Body of pancreas (tissue), 4 donors: ENCODE results near the gene SH2D4B. TPM values are rescaled to one million over a fixed set of nuclear protein-coding genes. Genes with fewer than 3 reads are reported as not detected.

Source experiments
- ATAC-seq: fragments of 150-250 bp; one replicate; pipeline ENCODE4 v1.9.1; 2016
- DNase-seq, 4 donors: peaks; one replicate each; pipeline ENCODE4 v3.0.0-alpha.2; 2019
- H3K27ac ChIP-seq, 4 donors: fragments of 200-600 bp; sonication (generic); 1 replicate in 3 of 4; 2 replicates in 1 of 4; pipeline versions ENCODE4 v1.5.1 to v1.6.1; 2016 to 2019; ENCODE audit warnings: mild to moderate bottlenecking in 1 of 4, mixed read lengths in 1 of 4, moderate library complexity in 1 of 4
- H3K27me3 ChIP-seq, 2 donors: fragments of 200-600 bp; sonication (generic); one replicate each; pipeline ENCODE4 v1.6.0; 2016; ENCODE audit warnings: mild to moderate bottlenecking in 1 of 2
- H3K36me3 ChIP-seq, 2 donors: fragments of 200-600 bp; sonication (generic); replicated peaks in 1 of 2; 2 replicates each; pipeline ENCODE4 v1.5.1; 2016; ENCODE audit warnings: low read depth in 2 of 2; ENCODE audit not compliant: insufficient read depth in 1 of 2
- H3K4me1 ChIP-seq: fragments of 200-600 bp; sonication (generic); one replicate; pipeline ENCODE4 v1.6.0; 2016
- H3K4me3 ChIP-seq, 2 donors: fragments of 200-600 bp; sonication (generic); 1 replicate in 1 of 2; 2 replicates in 1 of 2; pipeline ENCODE4 v1.5.1; 2016 to 2019
- H3K9me3 ChIP-seq, 3 donors: fragments of 200-600 bp; sonication (generic); 1 replicate in 2 of 3; 2 replicates in 1 of 3; pipeline ENCODE4 v1.5.1; 2016
- POLR2A ChIP-seq, 3 donors: fragments of 450-650 bp; IDR thresholded peaks; one replicate each; pipeline ENCODE4 v1.6.1; 2016; ENCODE audit warnings: antibody characterized with exemption in 3 of 3, mild to moderate bottlenecking in 2 of 3
- WGBS, 2 donors: methylation state at CpG; one replicate each; pipeline ENCODE4 v1.1.5; 2017; 5-methylcytosine and 5-hydroxymethylcytosine counted together
- intact Hi-C: fragments of 100-400 bp; cut with DNase I; formaldehyde crosslinking; loops from one replicate; pipeline ENCODE4 v1.15.1; 2023
- total RNA-seq, 2 donors: library from RNA; depleted of rRNA; stranded (reverse); fragments of >200 nt; gene quantifications; one replicate each; pipeline ENCODE4 v1.1.0, GENCODE V29; 2016
- TF ChIP-seq, protein P1 (sequence below), 7 experiments: fragments of 450-650 bp in 4 of 7; fragments of 200-600 bp in 3 of 7; sonication (generic) in 3 of 7; IDR thresholded peaks; one replicate each; pipeline ENCODE4 v1.5.1; 2016 to 2019; ENCODE audit warnings: antibody characterized with exemption in 7 of 7

The SH2D4B gene
- total RNA-seq, 2 donors from 2014 or later, result 0.33 TPM; not detected in 1

DNA sequence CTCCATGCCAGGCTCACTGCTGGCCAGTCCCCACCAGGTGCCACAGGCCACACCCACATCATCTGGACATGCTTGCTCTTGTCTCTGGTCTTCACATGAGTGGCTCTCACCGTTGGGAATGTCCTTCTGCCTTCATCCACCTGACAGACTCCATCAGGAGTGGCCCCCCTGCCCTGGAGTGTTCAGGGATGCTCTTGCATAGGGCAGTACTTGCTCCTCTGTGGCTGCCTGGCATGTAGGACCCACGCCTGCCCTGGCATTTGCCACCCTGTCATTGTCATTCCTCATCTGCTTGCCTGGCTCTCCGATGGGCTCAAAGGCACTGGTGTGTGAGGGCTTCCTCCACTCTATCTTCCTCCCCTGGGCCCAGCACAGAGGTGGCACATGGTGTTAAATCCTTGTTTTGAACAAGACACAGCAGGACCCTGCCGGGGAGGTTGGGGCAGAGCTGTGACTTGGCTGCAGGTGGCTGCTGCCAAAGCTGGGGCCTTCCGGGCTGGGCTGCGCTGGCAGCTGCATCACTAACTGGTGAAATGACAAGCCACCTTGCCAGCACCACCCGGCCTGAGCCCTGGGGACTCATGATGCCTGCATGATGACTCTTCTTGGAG, 1.8 kb downstream of the SH2D4B start:
- Histone ChIP-seq H3K27me3 (no peaks in the 10 kb centered on the region), H3K4me1 (peaks cover 10% of the 10 kb centered on the region), H3K27ac (no peak overlapping the region), H3K9me3 (no peaks in the 10 kb centered on the region), H3K4me3 (no peak overlapping the region), H3K36me3 (no peaks in the 10 kb centered on the region)
- intact Hi-C loops, result no loop called here
- ATAC-seq (no peak), DNase-seq (no peak)
- WGBS, 2 donors, result 67% methylated on average over 4 to 7 of the region's 7 CpGs
- TF ChIP-seq, protein P1, sequence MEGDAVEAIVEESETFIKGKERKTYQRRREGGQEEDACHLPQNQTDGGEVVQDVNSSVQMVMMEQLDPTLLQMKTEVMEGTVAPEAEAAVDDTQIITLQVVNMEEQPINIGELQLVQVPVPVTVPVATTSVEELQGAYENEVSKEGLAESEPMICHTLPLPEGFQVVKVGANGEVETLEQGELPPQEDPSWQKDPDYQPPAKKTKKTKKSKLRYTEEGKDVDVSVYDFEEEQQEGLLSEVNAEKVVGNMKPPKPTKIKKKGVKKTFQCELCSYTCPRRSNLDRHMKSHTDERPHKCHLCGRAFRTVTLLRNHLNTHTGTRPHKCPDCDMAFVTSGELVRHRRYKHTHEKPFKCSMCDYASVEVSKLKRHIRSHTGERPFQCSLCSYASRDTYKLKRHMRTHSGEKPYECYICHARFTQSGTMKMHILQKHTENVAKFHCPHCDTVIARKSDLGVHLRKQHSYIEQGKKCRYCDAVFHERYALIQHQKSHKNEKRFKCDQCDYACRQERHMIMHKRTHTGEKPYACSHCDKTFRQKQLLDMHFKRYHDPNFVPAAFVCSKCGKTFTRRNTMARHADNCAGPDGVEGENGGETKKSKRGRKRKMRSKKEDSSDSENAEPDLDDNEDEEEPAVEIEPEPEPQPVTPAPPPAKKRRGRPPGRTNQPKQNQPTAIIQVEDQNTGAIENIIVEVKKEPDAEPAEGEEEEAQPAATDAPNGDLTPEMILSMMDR (IDR thresholded peaks at IDR 0.05), result no peak
- no peak for TF ChIP-seq POLR2A (IDR thresholded peaks at IDR 0.05)

DNA sequence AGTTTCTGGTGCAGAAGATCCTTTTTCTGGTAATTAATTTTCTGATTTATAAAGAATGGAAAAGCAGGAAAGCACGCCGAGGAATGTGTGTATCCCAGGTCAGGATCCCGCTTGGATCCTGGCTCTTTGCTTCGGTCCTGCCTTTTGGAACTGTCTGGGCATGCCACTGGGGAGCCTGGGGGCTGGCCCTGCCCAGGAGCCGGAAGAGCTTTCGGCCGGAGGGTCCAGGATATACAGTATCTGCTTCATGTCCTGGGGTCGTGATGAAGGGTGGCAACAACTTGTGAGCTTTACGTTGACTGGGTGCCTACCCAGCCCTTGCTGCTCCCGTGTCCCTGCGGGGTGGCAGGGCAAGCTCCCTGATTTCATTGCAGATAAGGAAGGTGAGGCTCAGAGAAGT, 2.4 kb downstream of the SH2D4B start:
- ATAC-seq, result no peak

DNA sequence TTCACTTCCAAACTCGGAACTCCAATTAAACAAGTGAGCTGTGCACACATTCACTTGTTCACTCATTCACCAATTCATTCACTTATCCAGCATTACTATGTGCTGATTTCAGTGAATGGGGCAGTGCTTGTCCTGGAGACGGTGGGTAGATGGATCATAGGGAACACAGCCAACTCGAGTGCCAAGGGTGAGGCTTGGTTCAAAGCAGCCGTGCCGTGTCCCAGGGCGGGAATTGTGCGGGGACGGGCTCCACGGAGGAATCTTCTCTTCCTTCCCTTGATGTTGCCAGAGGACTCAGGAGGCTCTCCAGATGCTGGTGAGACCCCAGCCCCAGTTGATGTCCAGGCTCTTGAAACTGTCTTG, 2.9 kb downstream of the SH2D4B start:
- intact Hi-C loops, result no loop called here
- Histone ChIP-seq H3K27me3 (no peaks in the 10 kb centered on the region), H3K4me3 (no peak overlapping the region), H3K4me1 (peaks cover 6% of the 10 kb centered on the region), H3K27ac (no peak overlapping the region), H3K36me3 (no peaks in the 10 kb centered on the region), H3K9me3 (no peaks in the 10 kb centered on the region)
- ATAC-seq, result no peak
- DNase-seq, result no peak
- TF ChIP-seq, protein P1 (IDR thresholded peaks at IDR 0.05), result no peak
- TF ChIP-seq POLR2A (IDR thresholded peaks at IDR 0.05), result no peak
- 54 to 65% methylated on average over 9 of the region's 9 CpGs for WGBS, 2 donors

More for the DNA sequence above, 2.4 kb downstream of the SH2D4B start:
- Histone ChIP-seq H3K9me3 (no peaks in the 10 kb centered on the region), H3K27ac (no peak overlapping the region), H3K27me3 (no peaks in the 10 kb centered on the region), H3K36me3 (no peaks in the 10 kb centered on the region), H3K4me1 (peaks cover 10% of the 10 kb centered on the region), H3K4me3 (no peak overlapping the region)
- TF ChIP-seq, protein P1 (IDR thresholded peaks at IDR 0.05), result no peak
- DNase-seq, result no peak
- intact Hi-C loops, result no loop called here
- 77 to 80% methylated on average over 9 to 11 of the region's 11 CpGs for whole genome bisulfite sequencing, 2 donors

DNA sequence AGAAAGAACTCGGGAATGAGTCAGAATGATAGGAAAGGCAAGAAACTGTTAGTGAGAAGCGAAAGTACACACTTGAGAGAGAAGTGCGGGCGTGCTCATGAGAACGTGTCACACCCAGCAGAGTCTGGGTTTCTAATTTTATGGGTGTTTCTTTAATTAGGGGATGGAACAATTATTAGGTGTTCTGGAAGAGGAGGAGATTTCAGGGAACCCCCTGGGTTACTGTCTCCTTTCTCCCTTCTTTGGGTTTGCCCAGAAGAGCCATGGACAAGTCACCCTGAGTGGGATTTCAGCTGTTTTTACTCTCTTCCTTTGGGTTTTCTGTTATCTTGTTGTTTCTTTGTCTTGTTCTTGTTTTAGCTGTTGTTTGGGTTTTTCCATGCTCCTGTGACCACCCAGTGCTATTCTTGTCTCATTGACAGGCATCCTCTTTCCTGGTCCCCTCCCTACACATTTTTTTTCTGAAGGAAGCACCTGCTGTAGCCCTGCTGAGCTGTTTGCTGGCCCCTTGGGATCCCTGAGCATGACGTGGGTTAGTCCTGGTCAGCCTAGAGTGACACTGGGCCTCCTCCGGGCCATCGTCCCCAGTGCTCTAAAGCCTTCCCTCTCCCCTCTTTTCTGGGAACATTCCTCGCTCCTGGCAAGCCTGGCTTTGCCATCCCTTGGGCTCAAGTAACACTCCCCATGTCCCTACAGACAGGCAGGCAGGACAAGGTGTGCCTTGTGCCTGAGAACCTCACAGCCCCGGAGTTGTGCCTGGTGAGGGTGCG, 3.5 kb downstream of the SH2D4B start:
- Histone ChIP-seq H3K4me3 (no peak overlapping the region), H3K9me3 (no peaks in the 10 kb centered on the region), H3K27ac (no peak overlapping the region), H3K27me3 (no peaks in the 10 kb centered on the region), H3K4me1 (peaks cover 4% of the 10 kb centered on the region), H3K36me3 (no peaks in the 10 kb centered on the region)
- intact Hi-C loops, result no loop called here
- DNase-seq (no peak), ATAC-seq (no peak)
- WGBS, 2 donors, result 62 to 68% methylated on average over 11 of the region's 11 CpGs
- TF ChIP-seq POLR2A (IDR thresholded peaks at IDR 0.05), result no peak
- TF ChIP-seq, protein P1 (IDR thresholded peaks at IDR 0.05), result no peak

DNA sequence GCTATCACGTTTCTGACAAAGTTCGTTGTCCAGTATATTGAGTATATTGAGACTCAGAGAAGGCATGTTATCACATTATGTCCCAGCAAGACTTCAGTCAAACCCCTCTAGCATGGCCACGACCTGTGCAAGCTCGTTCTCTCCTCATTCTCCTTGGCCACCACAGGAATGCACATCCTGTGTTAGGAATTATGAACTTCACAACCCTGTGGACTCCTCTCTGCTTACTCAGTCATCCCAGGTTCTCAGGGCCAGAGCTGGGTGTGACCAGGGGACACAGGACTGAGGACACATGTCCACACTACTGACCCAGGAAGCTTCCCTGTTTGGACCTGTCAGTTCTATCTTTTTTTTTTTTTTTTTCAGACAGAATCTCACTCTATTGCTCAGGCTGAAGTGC, 4.4 kb downstream of the SH2D4B start:
- Histone ChIP-seq H3K27ac (no peak overlapping the region), H3K27me3 (no peaks in the 10 kb centered on the region), H3K4me3 (no peak overlapping the region), H3K36me3 (no peaks in the 10 kb centered on the region), H3K4me1 (no peaks in the 10 kb centered on the region), H3K9me3 (no peaks in the 10 kb centered on the region)
- DNase-seq (no peak), ATAC-seq (no peak)
- intact Hi-C loops, result no loop called here
- TF ChIP-seq, protein P1 (IDR thresholded peaks at IDR 0.05), result no peak
- no peak for TF ChIP-seq POLR2A (IDR thresholded peaks at IDR 0.05)
- 51 to 65% methylated on average over 4 of the region's 4 CpGs for WGBS, 2 donors
